ENCODE results near the gene NFKBIE. TPM values are rescaled to one million over a fixed set of nuclear protein-coding genes. Genes with fewer than 3 reads are reported as not detected.

NFKBIE gene
- total and polyA plus RNA-seq, 9 of the 15 experiments (the other 6 are each of a cell fraction or from before 2014, with no cell fraction given): 2.1 to 16.4 (median 11.7) TPM

DNA sequence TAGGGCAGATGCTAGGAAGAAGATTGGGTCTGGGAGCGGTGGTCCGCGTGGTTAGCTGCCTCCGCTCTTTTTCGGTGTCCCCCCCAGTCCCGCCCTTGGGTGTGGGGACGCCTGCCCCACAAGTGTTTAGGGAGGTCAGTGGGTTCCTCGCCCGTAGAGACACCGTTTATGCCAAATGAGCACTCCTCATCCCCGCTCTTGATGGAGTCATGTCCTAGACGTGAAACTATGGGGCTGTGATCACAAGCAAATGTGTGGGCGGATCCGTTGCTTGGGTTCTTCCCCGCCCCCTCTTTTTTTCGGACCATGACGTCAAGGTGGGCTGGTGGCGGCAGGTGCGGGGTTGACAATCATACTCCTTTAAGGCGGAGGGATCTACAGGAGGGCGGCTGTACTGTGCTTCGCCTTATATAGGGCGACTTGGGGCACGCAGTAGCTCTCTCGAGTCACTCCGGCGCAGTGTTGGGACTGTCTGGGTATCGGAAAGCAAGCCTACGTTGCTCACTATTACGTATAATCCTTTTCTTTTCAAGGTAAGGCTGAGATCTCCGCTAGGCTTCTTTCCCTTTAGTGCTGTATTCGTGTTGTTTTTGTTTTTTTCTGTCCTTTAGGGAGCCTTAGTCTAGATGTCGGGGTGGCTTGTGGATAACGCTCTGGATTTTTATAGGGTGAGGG lies 18.6 kb downstream of the NFKBIE start, which contains the start of gene HSP90AB1 (continued):
- no peak for TF ChIP-seq ZNF124 (CRISPR knock-in tag; IDR thresholded peaks at IDR 0.05)
- TF ChIP-seq, protein P1, sequence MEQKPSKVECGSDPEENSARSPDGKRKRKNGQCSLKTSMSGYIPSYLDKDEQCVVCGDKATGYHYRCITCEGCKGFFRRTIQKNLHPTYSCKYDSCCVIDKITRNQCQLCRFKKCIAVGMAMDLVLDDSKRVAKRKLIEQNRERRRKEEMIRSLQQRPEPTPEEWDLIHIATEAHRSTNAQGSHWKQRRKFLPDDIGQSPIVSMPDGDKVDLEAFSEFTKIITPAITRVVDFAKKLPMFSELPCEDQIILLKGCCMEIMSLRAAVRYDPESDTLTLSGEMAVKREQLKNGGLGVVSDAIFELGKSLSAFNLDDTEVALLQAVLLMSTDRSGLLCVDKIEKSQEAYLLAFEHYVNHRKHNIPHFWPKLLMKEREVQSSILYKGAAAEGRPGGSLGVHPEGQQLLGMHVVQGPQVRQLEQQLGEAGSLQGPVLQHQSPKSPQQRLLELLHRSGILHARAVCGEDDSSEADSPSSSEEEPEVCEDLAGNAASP (IDR thresholded peaks at IDR 0.05): no peak
- no peak for TF ChIP-seq PTTG1 (tag; IDR thresholded peaks at IDR 0.05; ENCODE audit: low read depth)
- TF ChIP-seq, protein P2, sequence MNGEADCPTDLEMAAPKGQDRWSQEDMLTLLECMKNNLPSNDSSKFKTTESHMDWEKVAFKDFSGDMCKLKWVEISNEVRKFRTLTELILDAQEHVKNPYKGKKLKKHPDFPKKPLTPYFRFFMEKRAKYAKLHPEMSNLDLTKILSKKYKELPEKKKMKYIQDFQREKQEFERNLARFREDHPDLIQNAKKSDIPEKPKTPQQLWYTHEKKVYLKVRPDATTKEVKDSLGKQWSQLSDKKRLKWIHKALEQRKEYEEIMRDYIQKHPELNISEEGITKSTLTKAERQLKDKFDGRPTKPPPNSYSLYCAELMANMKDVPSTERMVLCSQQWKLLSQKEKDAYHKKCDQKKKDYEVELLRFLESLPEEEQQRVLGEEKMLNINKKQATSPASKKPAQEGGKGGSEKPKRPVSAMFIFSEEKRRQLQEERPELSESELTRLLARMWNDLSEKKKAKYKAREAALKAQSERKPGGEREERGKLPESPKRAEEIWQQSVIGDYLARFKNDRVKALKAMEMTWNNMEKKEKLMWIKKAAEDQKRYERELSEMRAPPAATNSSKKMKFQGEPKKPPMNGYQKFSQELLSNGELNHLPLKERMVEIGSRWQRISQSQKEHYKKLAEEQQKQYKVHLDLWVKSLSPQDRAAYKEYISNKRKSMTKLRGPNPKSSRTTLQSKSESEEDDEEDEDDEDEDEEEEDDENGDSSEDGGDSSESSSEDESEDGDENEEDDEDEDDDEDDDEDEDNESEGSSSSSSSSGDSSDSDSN (IDR thresholded peaks at IDR 0.05; ENCODE audit: borderline replicate concordance in 1 of 2, low read depth in 2 of 2, low read length in 2 of 2): no peak
- 0 out of 2 replicates have a peak, but pooled peaks have one; percentile 30 for TF ChIP-seq GATAD2A (IDR thresholded peaks at IDR 0.05)
- no peak for TF ChIP-seq ZNF212 (CRISPR knock-in tag; IDR thresholded peaks at IDR 0.05)
- TF ChIP-seq U2AF2 (optimal IDR thresholded peaks at IDR 0.05; ENCODE audit: low read depth, low read length): no peak
- TF ChIP-seq CBX1 (IDR thresholded peaks at IDR 0.05; ENCODE audit: low read depth): peak; percentile 22; the same call in 1 of the 2 replicates
- TF ChIP-seq POU5F1 (IDR thresholded peaks at IDR 0.05; ENCODE audit: borderline replicate concordance, low read depth, low read length, partially characterized antibody): no peak
- no peak for TF ChIP-seq RFX5 (IDR thresholded peaks at IDR 0.05; ENCODE audit: low read depth, low read length)
- TF ChIP-seq MBD2 (IDR thresholded peaks at IDR 0.05; ENCODE audit: borderline replicate concordance, low read depth): peak; percentile 91
- TF ChIP-seq, protein P3, sequence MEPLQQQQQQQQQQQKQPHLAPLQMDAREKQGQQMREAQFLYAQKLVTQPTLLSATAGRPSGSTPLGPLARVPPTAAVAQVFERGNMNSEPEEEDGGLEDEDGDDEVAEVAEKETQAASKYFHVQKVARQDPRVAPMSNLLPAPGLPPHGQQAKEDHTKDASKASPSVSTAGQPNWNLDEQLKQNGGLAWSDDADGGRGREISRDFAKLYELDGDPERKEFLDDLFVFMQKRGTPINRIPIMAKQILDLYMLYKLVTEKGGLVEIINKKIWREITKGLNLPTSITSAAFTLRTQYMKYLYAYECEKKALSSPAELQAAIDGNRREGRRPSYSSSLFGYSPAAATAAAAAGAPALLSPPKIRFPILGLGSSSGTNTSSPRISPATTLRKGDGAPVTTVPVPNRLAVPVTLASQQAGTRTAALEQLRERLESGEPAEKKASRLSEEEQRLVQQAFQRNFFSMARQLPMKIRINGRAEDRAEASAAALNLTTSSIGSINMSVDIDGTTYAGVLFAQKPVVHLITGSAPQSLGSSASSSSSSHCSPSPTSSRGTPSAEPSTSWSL (CRISPR knock-in tag; IDR thresholded peaks at IDR 0.05; ENCODE audit: borderline replicate concordance): no peak
- no peak for TF ChIP-seq ZNF444 (CRISPR knock-in tag; IDR thresholded peaks at IDR 0.05)
- TF ChIP-seq, protein P4, sequence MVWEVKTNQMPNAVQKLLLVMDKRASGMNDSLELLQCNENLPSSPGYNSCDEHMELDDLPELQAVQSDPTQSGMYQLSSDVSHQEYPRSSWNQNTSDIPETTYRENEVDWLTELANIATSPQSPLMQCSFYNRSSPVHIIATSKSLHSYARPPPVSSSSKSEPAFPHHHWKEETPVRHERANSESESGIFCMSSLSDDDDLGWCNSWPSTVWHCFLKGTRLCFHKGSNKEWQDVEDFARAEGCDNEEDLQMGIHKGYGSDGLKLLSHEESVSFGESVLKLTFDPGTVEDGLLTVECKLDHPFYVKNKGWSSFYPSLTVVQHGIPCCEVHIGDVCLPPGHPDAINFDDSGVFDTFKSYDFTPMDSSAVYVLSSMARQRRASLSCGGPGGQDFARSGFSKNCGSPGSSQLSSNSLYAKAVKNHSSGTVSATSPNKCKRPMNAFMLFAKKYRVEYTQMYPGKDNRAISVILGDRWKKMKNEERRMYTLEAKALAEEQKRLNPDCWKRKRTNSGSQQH (CRISPR knock-in tag; IDR thresholded peaks at IDR 0.05): peak; percentile 96
- 0 out of 2 replicates have a peak, but pooled peaks have one; percentile 56 for TF ChIP-seq ZNF589 (CRISPR knock-in tag; IDR thresholded peaks at IDR 0.05; ENCODE audit: low read depth)
- peak in 1 of 2 experiments; percentile 40; a peak in 3 of 4 replicates for TF ChIP-seq TBL1XR1 (IDR thresholded peaks at IDR 0.05; ENCODE audit: low read length in 2 of 2)
- peak; percentile 100 for TF ChIP-seq KDM5B (IDR thresholded peaks at IDR 0.05; ENCODE audit: insufficient replicate concordance, low read depth, low read length)
- peak; percentile 86 for TF ChIP-seq NFATC3 (IDR thresholded peaks at IDR 0.05)
- TF ChIP-seq FOS (IDR thresholded peaks at IDR 0.05; ENCODE audit: extremely low read depth, insufficient read length): no peak
- TF ChIP-seq, protein P5, sequence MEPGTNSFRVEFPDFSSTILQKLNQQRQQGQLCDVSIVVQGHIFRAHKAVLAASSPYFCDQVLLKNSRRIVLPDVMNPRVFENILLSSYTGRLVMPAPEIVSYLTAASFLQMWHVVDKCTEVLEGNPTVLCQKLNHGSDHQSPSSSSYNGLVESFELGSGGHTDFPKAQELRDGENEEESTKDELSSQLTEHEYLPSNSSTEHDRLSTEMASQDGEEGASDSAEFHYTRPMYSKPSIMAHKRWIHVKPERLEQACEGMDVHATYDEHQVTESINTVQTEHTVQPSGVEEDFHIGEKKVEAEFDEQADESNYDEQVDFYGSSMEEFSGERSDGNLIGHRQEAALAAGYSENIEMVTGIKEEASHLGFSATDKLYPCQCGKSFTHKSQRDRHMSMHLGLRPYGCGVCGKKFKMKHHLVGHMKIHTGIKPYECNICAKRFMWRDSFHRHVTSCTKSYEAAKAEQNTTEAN (CRISPR knock-in tag; IDR thresholded peaks at IDR 0.05): 0 out of 2 replicates have a peak, but pooled peaks have one; percentile 30
